Natural killer cell (primary cell): Measurements from ENCODE around the gene CAPN13. TPM values are rescaled to one million over a fixed set of nuclear protein-coding genes. Genes with fewer than 3 reads are reported as not detected.

Experiments used
- ATAC-seq, 3 donors: fragments of 150-1000 bp in 2 of 3; fragments of 200-7000 bp in 1 of 3; cut with Tn5 transposase; 1 replicate in 1 of 3; 2 replicates in 2 of 3; pipeline ENCODE4 v1.10.0; 2021; ENCODE audit warnings: mild to moderate bottlenecking in 2 of 3, moderate library complexity in 2 of 3
- DNase-seq, 2 donors: peaks; one replicate each; pipeline versions ENCODE4 v3.0.0 to v3.0.0-alpha.2; 2013 to 2021; ENCODE audit warnings: mixed read lengths in 1 of 2
- H3K27ac ChIP-seq: one replicate; pipeline ENCODE4 v1.5.1; 2013; ENCODE audit warnings: mild to moderate bottlenecking, low read length
- H3K27me3 ChIP-seq: one replicate; pipeline ENCODE4 v1.6.1; 2013; ENCODE audit warnings: low read length; ENCODE audit not compliant: control insufficient read depth, insufficient read depth
- H3K36me3 ChIP-seq: one replicate; pipeline ENCODE4 v1.6.1; 2013; ENCODE audit warnings: low read length; ENCODE audit not compliant: control insufficient read depth, insufficient read depth
- H3K4me1 ChIP-seq: one replicate; pipeline ENCODE4 v1.6.1; 2013; ENCODE audit warnings: low read length; ENCODE audit not compliant: control insufficient read depth, insufficient read depth
- H3K4me3 ChIP-seq: one replicate; pipeline ENCODE4 v1.5.1; 2013; ENCODE audit warnings: low read length
- H3K9me3 ChIP-seq: one replicate; pipeline ENCODE4 v1.6.1; 2013; ENCODE audit warnings: low read length; ENCODE audit not compliant: control insufficient read depth, insufficient read depth
- H3K27ac Mint-ChIP-seq, 2 donors: one replicate each; pipeline ENCODE4 v1.8.0; 2022; ENCODE audit warnings: mild to moderate bottlenecking in 2 of 2, mixed read lengths in 2 of 2, moderate library complexity in 1 of 2
- H3K27me3 Mint-ChIP-seq, 2 donors: one replicate each; pipeline ENCODE4 v1.8.0; 2022; ENCODE audit warnings: low read depth in 2 of 2, mixed read lengths in 2 of 2
- H3K36me3 Mint-ChIP-seq: one replicate; pipeline ENCODE4 v1.8.0; 2022; ENCODE audit warnings: mixed read lengths
- H3K4me1 Mint-ChIP-seq, 2 donors: one replicate each; pipeline ENCODE4 v1.8.0; 2022; ENCODE audit warnings: mixed read lengths in 2 of 2
- H3K4me3 Mint-ChIP-seq: one replicate; pipeline ENCODE4 v1.8.0; 2022; ENCODE audit warnings: mild to moderate bottlenecking, moderate library complexity, mixed read lengths
- H3K9me3 Mint-ChIP-seq, 2 donors: one replicate each; pipeline ENCODE4 v1.8.0; 2022; ENCODE audit warnings: mixed read lengths in 2 of 2
- WGBS: methylation state at CpG from one replicate; pipeline ENCODE4 v1.1.7; 2013; ENCODE audit warnings: missing lambda C conversion rate; ENCODE audit not compliant: insufficient coverage; 5-methylcytosine and 5-hydroxymethylcytosine counted together
- intact Hi-C: fragments of 100-400 bp; cut with micrococcal nuclease; formaldehyde crosslinking; loops from one replicate; pipeline ENCODE4 v1.14.2; 2022
- total RNA-seq, 4 donors: library from RNA; stranded (reverse); fragments of 120-200 nt in 1 of 4; gene quantifications; one replicate each; pipeline versions ENCODE4 v1.2.3 to v1.2.4, GENCODE V29; 2013 to 2022
- TF ChIP-seq, protein P1 (sequence below): fragments of 200-600 bp; IDR thresholded peaks from one replicate; pipeline ENCODE4 v1.8.0; 2022; ENCODE audit warnings: antibody characterized with exemption

Gene CAPN13
- total RNA-seq, 3 donors from 2014 or later (not counting 1 experiment from before 2014, with no cell fraction given): not detected

DNA sequence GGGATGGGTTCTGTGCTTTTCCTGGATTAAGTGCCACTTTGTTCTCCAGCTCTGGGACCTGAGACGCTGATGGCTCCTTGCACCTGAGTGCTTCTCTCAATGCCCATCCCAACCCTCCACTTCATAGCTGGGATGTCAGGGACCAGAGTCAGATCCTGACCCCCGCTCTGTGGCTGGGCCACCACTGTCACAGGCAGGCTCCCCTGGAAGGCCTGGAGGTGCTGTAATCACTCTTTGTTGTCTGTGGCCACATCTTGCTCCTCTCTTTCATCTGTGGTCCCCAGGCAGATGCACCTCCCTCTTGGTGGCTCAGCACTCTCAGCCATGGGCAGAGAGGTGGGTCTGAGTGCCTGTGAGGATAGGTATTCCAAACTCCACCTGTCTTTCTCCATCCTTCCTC lies 62.4 kb downstream of the CAPN13 start:
- no peaks in the 10 kb centered on the region for H3K36me3 ChIP-seq
- H3K9me3 ChIP-seq: no peaks in the 10 kb centered on the region
- ATAC-seq (no peak), DNase-seq (no peak)
- no peaks in the 10 kb centered on the region for H3K9me3 Mint-ChIP-seq
- no peaks in the 10 kb centered on the region for H3K36me3 Mint-ChIP-seq
- H3K27ac Mint-ChIP-seq: no peak overlapping the region
- H3K4me1 ChIP-seq: no peaks in the 10 kb centered on the region
- no peaks in the 10 kb centered on the region for H3K4me1 Mint-ChIP-seq
- H3K4me3 ChIP-seq: no peak overlapping the region
- H3K4me3 Mint-ChIP-seq: no peak overlapping the region
- intact Hi-C loops: no loop called here
- H3K27me3 Mint-ChIP-seq: peaks cover 5 to 8% of the 10 kb centered on the region in 2 donors
- H3K27ac ChIP-seq: no peak overlapping the region
- 93% methylated on average over 2 of the region's 2 CpGs for WGBS
- TF ChIP-seq, protein P1, sequence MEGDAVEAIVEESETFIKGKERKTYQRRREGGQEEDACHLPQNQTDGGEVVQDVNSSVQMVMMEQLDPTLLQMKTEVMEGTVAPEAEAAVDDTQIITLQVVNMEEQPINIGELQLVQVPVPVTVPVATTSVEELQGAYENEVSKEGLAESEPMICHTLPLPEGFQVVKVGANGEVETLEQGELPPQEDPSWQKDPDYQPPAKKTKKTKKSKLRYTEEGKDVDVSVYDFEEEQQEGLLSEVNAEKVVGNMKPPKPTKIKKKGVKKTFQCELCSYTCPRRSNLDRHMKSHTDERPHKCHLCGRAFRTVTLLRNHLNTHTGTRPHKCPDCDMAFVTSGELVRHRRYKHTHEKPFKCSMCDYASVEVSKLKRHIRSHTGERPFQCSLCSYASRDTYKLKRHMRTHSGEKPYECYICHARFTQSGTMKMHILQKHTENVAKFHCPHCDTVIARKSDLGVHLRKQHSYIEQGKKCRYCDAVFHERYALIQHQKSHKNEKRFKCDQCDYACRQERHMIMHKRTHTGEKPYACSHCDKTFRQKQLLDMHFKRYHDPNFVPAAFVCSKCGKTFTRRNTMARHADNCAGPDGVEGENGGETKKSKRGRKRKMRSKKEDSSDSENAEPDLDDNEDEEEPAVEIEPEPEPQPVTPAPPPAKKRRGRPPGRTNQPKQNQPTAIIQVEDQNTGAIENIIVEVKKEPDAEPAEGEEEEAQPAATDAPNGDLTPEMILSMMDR: no peak
- H3K27me3 ChIP-seq: no peaks in the 10 kb centered on the region

DNA sequence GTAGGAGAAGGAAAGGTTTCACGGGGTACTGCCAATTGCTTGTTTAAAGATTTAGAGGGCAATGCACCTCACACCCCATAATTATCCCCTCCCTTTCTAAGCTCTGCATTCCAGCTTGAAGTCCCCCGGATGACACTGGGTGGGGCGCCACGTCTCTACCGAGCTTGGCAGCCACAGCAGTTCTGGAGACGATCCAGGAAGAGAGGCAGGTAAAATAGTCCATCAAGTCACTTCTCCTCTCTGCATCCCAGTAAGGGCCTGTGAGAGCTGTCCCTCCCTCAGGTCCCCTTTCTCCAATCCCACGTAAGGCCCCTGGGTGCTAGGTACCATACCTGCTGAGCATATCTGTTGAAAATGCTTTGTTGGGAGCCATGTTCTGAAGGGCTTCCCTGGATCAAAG lies 65.7 kb downstream of the CAPN13 start:
- Histone ChIP-seq H3K27me3 (no peaks in the 10 kb centered on the region), H3K36me3 (no peaks in the 10 kb centered on the region), H3K4me1 (no peaks in the 10 kb centered on the region), H3K9me3 (no peaks in the 10 kb centered on the region), H3K27ac (no peak overlapping the region), H3K4me3 (no peak overlapping the region)
- H3K9me3 Mint-ChIP-seq: no peaks in the 10 kb centered on the region
- peaks cover 5 to 9% of the 10 kb centered on the region in 2 donors for H3K27me3 Mint-ChIP-seq
- 86% methylated on average over 6 of the region's 7 CpGs for WGBS
- no peak overlapping the region for H3K4me3 Mint-ChIP-seq
- intact Hi-C loops: no loop called here
- DNase-seq: no peak
- no peak overlapping the region for H3K27ac Mint-ChIP-seq
- TF ChIP-seq, protein P1: no peak
- H3K36me3 Mint-ChIP-seq: no peaks in the 10 kb centered on the region
- no peaks in the 10 kb centered on the region for H3K4me1 Mint-ChIP-seq
- ATAC-seq: no peak

GRCh38 chr2:30738141-30738911 lies 68.9 kb downstream of the CAPN13 start:
- 84% methylated on average over 7 of the region's 7 CpGs for WGBS
- no peaks in the 10 kb centered on the region for H3K9me3 ChIP-seq
- Mint-ChIP-seq H3K4me3 (no peak overlapping the region), H3K36me3 (no peaks in the 10 kb centered on the region), H3K4me1 (no peaks in the 10 kb centered on the region), H3K27ac (no peak overlapping the region), H3K27me3 (peaks cover 3 to 9% of the 10 kb centered on the region in 2 donors), H3K9me3 (no peaks in the 10 kb centered on the region)
- no peak for DNase-seq
- no peak overlapping the region for H3K4me3 ChIP-seq
- H3K36me3 ChIP-seq: no peaks in the 10 kb centered on the region
- intact Hi-C loops: no loop called here
- no peaks in the 10 kb centered on the region for H3K4me1 ChIP-seq
- TF ChIP-seq, protein P1: no peak
- H3K27me3 ChIP-seq: no peaks in the 10 kb centered on the region
- no peak for ATAC-seq
- no peak overlapping the region for H3K27ac ChIP-seq

- Histone ChIP-seq H3K27me3 (no peaks in the 10 kb centered on the region), H3K36me3 (no peaks in the 10 kb centered on the region), H3K27ac (no peak overlapping the region), H3K4me1 (no peaks in the 10 kb centered on the region), H3K4me3 (no peak overlapping the region), H3K9me3 (no peaks in the 10 kb centered on the region)
- no peaks in the 10 kb centered on the region for H3K9me3 Mint-ChIP-seq
- intact Hi-C loops: no loop called here
- no peak overlapping the region for H3K4me3 Mint-ChIP-seq
- ATAC-seq: no peak
- no peaks in the 10 kb centered on the region for H3K36me3 Mint-ChIP-seq
- H3K27me3 Mint-ChIP-seq: peaks cover 3 to 9% of the 10 kb centered on the region in 2 donors
- H3K27ac Mint-ChIP-seq: no peak overlapping the region
- no peaks in the 10 kb centered on the region for H3K4me1 Mint-ChIP-seq
- WGBS: 87% methylated on average over 8 of the region's 8 CpGs
- DNase-seq: no peak
- TF ChIP-seq, protein P1: no peak
These were observed 70.0 kb downstream of the CAPN13 start for GRCh38 chr2:30737326-30737610.
